C4-2B (cell line): ENCODE data around the gene ZNF883.

ENCODE experiments used
- H3K27ac ChIP-seq: fragments of 450-650 bp; 2 replicates; pipeline ENCODE4 v1.5.1; 2017
- ZFX ChIP-seq: fragments of 450-650 bp; IDR thresholded peaks from 2 replicates; pipeline ENCODE4 v1.6.1; 2017
- TF ChIP-seq, protein P1 (sequence below): fragments of 450-650 bp; conservative IDR thresholded peaks from 2 replicates; pipeline ENCODE4 v1.5.1; 2017; ENCODE audit warnings: mild to moderate bottlenecking

Gene ZNF883

DNA sequence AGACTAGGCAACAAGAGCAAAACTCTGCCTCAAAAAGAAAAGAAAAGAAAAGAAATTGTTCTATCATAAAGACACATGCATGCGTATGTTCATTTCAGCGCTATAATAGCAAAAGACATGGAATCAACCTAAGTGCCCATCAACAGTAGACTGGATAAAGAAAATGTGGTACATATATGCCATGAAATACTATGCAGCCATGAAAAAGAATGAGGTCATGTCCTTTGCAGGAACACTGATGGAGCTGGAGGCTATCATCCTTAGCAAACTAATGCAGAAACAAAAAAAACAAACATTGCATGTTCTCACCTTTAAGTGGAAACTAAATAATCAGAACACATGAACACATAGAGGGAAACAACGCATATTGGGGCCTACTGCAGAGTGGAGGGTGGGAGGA, 6.3 kb upstream of the ZNF883 start:
- TF ChIP-seq, protein P1, sequence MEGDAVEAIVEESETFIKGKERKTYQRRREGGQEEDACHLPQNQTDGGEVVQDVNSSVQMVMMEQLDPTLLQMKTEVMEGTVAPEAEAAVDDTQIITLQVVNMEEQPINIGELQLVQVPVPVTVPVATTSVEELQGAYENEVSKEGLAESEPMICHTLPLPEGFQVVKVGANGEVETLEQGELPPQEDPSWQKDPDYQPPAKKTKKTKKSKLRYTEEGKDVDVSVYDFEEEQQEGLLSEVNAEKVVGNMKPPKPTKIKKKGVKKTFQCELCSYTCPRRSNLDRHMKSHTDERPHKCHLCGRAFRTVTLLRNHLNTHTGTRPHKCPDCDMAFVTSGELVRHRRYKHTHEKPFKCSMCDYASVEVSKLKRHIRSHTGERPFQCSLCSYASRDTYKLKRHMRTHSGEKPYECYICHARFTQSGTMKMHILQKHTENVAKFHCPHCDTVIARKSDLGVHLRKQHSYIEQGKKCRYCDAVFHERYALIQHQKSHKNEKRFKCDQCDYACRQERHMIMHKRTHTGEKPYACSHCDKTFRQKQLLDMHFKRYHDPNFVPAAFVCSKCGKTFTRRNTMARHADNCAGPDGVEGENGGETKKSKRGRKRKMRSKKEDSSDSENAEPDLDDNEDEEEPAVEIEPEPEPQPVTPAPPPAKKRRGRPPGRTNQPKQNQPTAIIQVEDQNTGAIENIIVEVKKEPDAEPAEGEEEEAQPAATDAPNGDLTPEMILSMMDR, result no peak
- TF ChIP-seq ZFX, result no peak
- no peak overlapping the region for H3K27ac ChIP-seq

DNA sequence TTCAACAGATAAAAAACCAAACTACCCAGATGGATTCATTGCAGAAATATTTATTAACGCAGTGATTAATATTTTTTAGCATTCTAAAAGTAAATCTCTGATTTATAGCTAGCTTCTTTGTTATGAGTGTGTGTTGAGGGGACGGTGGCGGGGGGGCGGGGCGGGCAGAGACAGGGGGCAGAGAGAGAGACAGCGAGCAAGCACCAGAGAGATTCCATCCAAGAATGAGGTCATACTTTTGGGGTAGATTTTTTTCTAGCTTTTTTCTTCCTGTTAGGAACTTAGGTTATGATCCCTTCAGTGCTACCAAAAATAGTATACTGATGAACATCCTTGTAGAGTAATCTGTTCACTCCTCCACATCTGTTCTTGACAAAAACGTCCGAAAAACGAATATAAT, 500 bp upstream of the ZNF883 start:
- TF ChIP-seq ZFX, result no peak
- TF ChIP-seq, protein P1, result no peak
- no peak overlapping the region for H3K27ac ChIP-seq

DNA sequence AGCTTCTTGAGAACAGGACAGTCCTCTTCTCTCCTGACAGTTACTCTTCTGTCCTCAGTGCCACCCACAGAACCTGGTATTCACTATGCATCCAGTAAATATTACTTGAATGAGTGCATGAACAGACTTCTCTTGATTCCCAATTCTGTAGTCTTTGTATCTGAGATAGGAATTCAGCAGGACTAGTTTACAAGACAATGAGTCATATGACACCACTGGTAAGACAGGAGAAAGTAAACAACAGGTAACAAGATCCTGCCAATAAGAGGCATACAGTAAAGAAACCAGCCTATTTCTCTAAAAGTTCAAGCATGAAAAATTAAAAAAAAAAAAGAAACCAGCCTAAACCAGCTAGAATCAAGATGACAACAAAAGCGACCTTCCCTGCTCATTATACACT, 6.2 kb downstream of the ZNF883 start:
- no peak overlapping the region for H3K27ac ChIP-seq
- no peak for TF ChIP-seq ZFX
- TF ChIP-seq, protein P1, result no peak

DNA sequence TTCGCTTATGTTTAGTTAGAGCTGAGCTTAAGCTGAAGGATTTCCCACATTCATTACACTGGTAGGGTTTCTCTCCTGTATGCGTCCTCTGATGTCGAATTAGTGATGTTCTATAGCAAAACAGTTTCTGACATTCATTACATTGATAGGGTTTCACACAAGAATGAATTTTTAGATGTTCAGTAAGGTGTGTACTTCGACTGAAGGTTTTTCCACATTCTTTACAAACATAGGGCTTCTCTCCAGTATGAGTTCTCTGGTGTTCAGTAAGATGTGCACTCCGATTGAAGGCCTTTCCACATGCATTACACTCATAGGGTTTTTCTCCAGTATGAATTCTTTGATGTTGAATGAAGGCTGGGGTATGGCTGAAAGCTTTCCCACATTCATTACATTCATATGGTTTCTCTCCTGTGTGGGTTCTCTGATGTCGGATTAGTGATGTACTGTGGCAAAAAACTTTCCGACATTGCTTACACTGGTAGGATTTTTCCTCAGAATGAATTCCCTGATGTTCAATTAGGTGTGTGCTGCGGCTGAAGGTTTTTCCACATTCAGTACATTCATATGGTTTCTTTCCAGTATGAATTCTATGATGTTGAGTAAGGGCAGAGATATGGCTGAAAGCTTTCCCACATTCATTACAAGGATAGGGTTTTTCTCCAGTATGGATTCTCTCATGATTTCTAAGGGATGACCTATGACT, 14.6 kb downstream of the ZNF883 start:
- H3K27ac ChIP-seq, result no peak overlapping the region
- no peak for TF ChIP-seq ZFX
- TF ChIP-seq, protein P1, result no peak

DNA sequence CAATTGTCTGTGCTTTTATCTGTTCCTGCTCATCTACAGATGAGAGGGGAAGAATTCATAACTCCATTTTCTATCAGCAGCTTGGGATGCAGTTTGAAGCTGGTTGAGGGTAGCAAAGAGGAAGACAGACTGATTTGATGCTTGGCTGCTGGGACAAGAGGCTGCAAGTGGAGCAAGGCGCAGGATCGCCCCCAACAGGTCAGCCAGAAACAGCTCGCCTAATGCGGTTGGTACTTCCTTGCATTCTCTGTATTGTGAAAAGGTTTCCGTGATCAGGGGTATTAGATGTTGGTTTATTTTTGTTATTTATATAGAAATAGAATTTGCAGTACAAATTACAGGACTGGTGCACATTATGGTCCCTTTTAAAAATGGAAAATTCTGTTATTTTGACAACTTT, 40.6 kb downstream of the ZNF883 start:
- TF ChIP-seq, protein P1, result peak; percentile 65
- no peak for TF ChIP-seq ZFX
- no peak overlapping the region for H3K27ac ChIP-seq

DNA sequence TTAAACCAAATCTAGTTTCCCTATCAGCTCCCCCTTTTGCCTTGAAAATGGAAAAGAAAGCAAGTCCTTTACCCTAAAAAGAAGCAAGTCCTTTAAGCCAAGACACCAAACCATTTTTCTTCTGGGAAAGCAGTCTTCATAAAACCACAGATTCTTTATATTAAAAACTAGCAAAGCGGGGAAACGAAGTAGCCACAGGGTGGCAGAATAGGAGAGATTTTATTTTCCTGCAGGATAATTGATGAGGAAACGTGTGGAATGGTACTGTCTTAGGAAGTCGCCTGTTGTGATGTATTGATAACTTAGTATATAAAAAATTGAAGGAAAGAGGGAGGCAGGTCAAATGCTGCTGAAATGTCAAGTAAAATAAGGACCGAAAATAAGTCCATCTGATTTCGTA, 41.1 kb downstream of the ZNF883 start:
- no peak for TF ChIP-seq ZFX
- TF ChIP-seq, protein P1, result no peak
- H3K27ac ChIP-seq, result no peak overlapping the region

DNA sequence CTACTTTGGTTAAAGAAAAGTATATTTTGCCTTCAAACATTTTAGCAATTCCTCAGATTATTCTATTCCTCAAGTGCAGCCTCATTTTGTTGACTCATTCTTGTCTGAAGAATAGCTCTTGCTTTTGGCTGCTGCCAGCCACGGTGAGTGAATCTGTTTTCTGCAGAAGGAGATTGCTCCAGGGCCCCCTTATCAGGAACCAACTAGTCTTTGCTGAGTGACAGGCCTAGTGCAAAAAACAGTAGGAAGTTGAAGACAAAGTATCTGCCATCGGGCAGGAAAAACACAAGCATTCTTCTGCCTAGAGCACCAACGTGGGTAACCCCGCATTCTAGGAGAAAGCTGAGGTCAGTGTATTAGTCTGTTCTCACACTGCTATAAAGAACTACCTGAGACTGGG, 42.3 kb downstream of the ZNF883 start:
- TF ChIP-seq ZFX, result no peak
- TF ChIP-seq, protein P1, result no peak
- H3K27ac ChIP-seq, result no peak overlapping the region
